Activated CD4-positive, alpha-beta T cell treated with anti-CD3 and anti-CD28 coated beads, Interleukin-2, amount 50 U/mL, for 16 hours (primary cell): ENCODE data around the gene RCN1.
"Not testable (repeated sequence)": the region's sequence is repeated elsewhere in the genome, so short reads cannot be mapped to it uniquely, and the experiment has no call there.

Source experiments
- DNase-seq: peaks from one replicate; pipeline ENCODE4 v3.0.0-alpha.2; 2020

Gene RCN1

GRCh38 chr11:32113920-32114203 is 23.0 kb downstream of the RCN1 start:
- DNase-seq: no peak

- DNase-seq: no peak
Measured at GRCh38 chr11:32115446-32115845, 24.6 kb downstream of the RCN1 start.

GRCh38 chr11:32116668-32117067 is 25.8 kb downstream of the RCN1 start:
- no peak for DNase-seq

- DNase-seq: no peak
Measured at GRCh38 chr11:32118025-32118974, 27.4 kb downstream of the RCN1 start.

- DNase-seq: not testable (repeated sequence)
Measured at GRCh38 chr11:32119139-32119538, 28.3 kb downstream of the RCN1 start.

GRCh38 chr11:32121012-32121411 is 30.1 kb downstream of the RCN1 start:
- DNase-seq: peak; percentile 9

GRCh38 chr11:32122200-32122599 is 31.3 kb downstream of the RCN1 start:
- no peak for DNase-seq

- no peak for DNase-seq
Measured at GRCh38 chr11:32131321-32131720, 40.4 kb downstream of the RCN1 start.

GRCh38 chr11:32136657-32137056 is 45.8 kb downstream of the RCN1 start:
- DNase-seq: no peak

GRCh38 chr11:32137263-32137662 is 46.4 kb downstream of the RCN1 start:
- DNase-seq: no peak

- no peak for DNase-seq
Measured at GRCh38 chr11:32137869-32138268, 47.0 kb downstream of the RCN1 start.

GRCh38 chr11:32138902-32139301 is 48.0 kb downstream of the RCN1 start:
- no peak for DNase-seq

GRCh38 chr11:32139896-32140520 is 49.1 kb downstream of the RCN1 start:
- no peak for DNase-seq

- DNase-seq: no peak
Measured at GRCh38 chr11:32141745-32142546, 51.1 kb downstream of the RCN1 start.

- DNase-seq: no peak
Measured at GRCh38 chr11:32143378-32143777, 52.5 kb downstream of the RCN1 start.

- DNase-seq: no peak
Measured at GRCh38 chr11:32145282-32145681, 54.4 kb downstream of the RCN1 start.

- DNase-seq: no peak
Measured at GRCh38 chr11:32148895-32149294, 58.0 kb downstream of the RCN1 start.

GRCh38 chr11:32149748-32150147 is 58.9 kb downstream of the RCN1 start:
- no peak for DNase-seq

GRCh38 chr11:32151027-32151426 is 60.2 kb downstream of the RCN1 start:
- no peak for DNase-seq

- DNase-seq: no peak
Measured at GRCh38 chr11:32152216-32152615, 61.3 kb downstream of the RCN1 start.

GRCh38 chr11:32152821-32153220 is 61.9 kb downstream of the RCN1 start:
- DNase-seq: no peak

GRCh38 chr11:32153747-32154146 is 62.9 kb downstream of the RCN1 start:
- DNase-seq: no peak

GRCh38 chr11:32154275-32154674 is 63.4 kb downstream of the RCN1 start:
- DNase-seq: peak; percentile 6
